IMR-90 (cell line): ENCODE results near the gene METTL5. TPM values are rescaled to one million over a fixed set of nuclear protein-coding genes. Genes with fewer than 3 reads are reported as not detected.

Experiments used
- ATAC-seq: fragments of 200-7000 bp; cut with Tn5 transposase; 2 replicates; pipeline ENCODE4 v1.9.1; 2020; ENCODE audit warnings: low read depth, mild to moderate bottlenecking, moderate library complexity
- BruUV-seq: library from RNA; stranded (reverse); fragments of 400-500 nt; replicated peaks from 2 replicates; lab custom pipeline; 2021; lab: Mats Ljungman, UMichigan
- CTCF ChIA-PET: fragments of 300-600 bp; formaldehyde crosslinking; extraction: SDS; loops from one replicate; lab custom pipeline; 2021; ENCODE audit warnings: antibody characterized with exemption; lab: Yijun Ruan, JAX
- POLR2A ChIA-PET: fragments of 300-600 bp; sonication (Branson Sonifier 250); formaldehyde crosslinking; loops from one replicate; lab custom pipeline; 2022; ENCODE audit warnings: antibody characterized with exemption; ENCODE audit not compliant: unreplicated experiment; lab: Charles Lee
- DNase-seq: peaks from one replicate; pipeline ENCODE4 v3.0.0; 2013
- H2AFZ ChIP-seq: replicated peaks from 2 replicates; pipeline ENCODE3; 2013; ENCODE audit warnings: low read length, mild to moderate bottlenecking; ENCODE audit not compliant: poor library complexity
- H2AK5ac ChIP-seq: 2 replicates; pipeline ENCODE4 v1.6.1; 2013; ENCODE audit warnings: low read depth, low read length, inconsistent platforms
- H2AK9ac ChIP-seq: replicated peaks from 2 replicates; pipeline ENCODE3; 2013; ENCODE audit warnings: mild to moderate bottlenecking, low read depth, low read length, moderate library complexity; ENCODE audit not compliant: poor library complexity
- H2BK120ac ChIP-seq: 2 replicates; pipeline ENCODE4 v1.6.1; 2013; ENCODE audit warnings: low read depth, low read length, inconsistent platforms
- H2BK15ac ChIP-seq: 3 replicates; pipeline ENCODE4 v1.6.1; 2013; ENCODE audit warnings: low read depth, low read length, inconsistent platforms
- H2BK20ac ChIP-seq: 2 replicates; pipeline ENCODE4 v1.6.1; 2013; ENCODE audit warnings: low read depth, mild to moderate bottlenecking, inconsistent platforms, low read length, moderate library complexity
- H2BK5ac ChIP-seq: 2 replicates; pipeline ENCODE4 v1.6.1; 2013; ENCODE audit warnings: mild to moderate bottlenecking, low read depth, low read length, inconsistent platforms; ENCODE audit not compliant: poor library complexity, severe bottlenecking
- H3K14ac ChIP-seq: replicated peaks from 2 replicates; pipeline ENCODE4 v1.6.1; 2013; ENCODE audit warnings: low read depth, low read length, inconsistent platforms
- H3K18ac ChIP-seq: 2 replicates; pipeline ENCODE4 v1.6.1; 2013; ENCODE audit warnings: low read depth, low read length, control low read depth
- H3K23ac ChIP-seq: 2 replicates; pipeline ENCODE4 v1.6.1; 2013; ENCODE audit warnings: low read depth, low read length, inconsistent platforms
- H3K27ac ChIP-seq: 2 replicates; pipeline ENCODE4 v1.5.1; 2013; ENCODE audit warnings: mild to moderate bottlenecking, control low read depth, low read length; ENCODE audit not compliant: insufficient read depth
- H3K27me3 ChIP-seq: 2 replicates; pipeline ENCODE4 v1.6.1; 2013; ENCODE audit warnings: low read length; ENCODE audit not compliant: control insufficient read depth, insufficient read depth
- H3K36me3 ChIP-seq: 2 replicates; pipeline ENCODE4 v1.6.1; 2013; ENCODE audit warnings: low read length, mixed read lengths; ENCODE audit not compliant: control insufficient read depth, insufficient read depth
- H3K4ac ChIP-seq: 2 replicates; pipeline ENCODE4 v1.6.1; 2013; ENCODE audit warnings: low read depth, low read length, inconsistent platforms
- H3K4me1 ChIP-seq: 2 replicates; pipeline ENCODE4 v1.6.1; 2013; ENCODE audit warnings: low read length, mixed read lengths; ENCODE audit not compliant: control insufficient read depth, insufficient read depth
- H3K4me2 ChIP-seq: 2 replicates; pipeline ENCODE4 v1.6.1; 2013; ENCODE audit warnings: low read depth, mild to moderate bottlenecking, control low read depth, low read length, moderate library complexity
- H3K4me3 ChIP-seq: 2 replicates; pipeline ENCODE4 v1.5.1; 2013; ENCODE audit warnings: low read depth, mild to moderate bottlenecking, control low read depth, low read length, moderate library complexity; ENCODE audit not compliant: insufficient read depth
- H3K56ac ChIP-seq: 2 replicates; pipeline ENCODE4 v1.6.1; 2013; ENCODE audit warnings: low read length, inconsistent platforms; ENCODE audit not compliant: insufficient read depth; ENCODE audit errors: extremely low read depth
- H3K79me1 ChIP-seq, 2 experiments: 2 replicates each; pipeline ENCODE4 v1.6.1; 2013; ENCODE audit warnings: low read length in 2 of 2, inconsistent platforms in 1 of 2, low read depth in 1 of 2
- H3K9ac ChIP-seq: 2 replicates; pipeline ENCODE4 v1.6.1; 2013; ENCODE audit warnings: low read depth, low read length, control low read depth
- H3K9me1 ChIP-seq: 2 replicates; pipeline ENCODE4 v1.6.1; 2013; ENCODE audit warnings: low read length, inconsistent platforms; ENCODE audit not compliant: insufficient read depth
- H3K9me3 ChIP-seq: 2 replicates; pipeline ENCODE4 v1.6.1; 2013; ENCODE audit warnings: low read length; ENCODE audit not compliant: control insufficient read depth, insufficient read depth
- H4K20me1 ChIP-seq: 2 replicates; pipeline ENCODE4 v1.6.1; 2013; ENCODE audit warnings: low read length, inconsistent platforms; ENCODE audit not compliant: insufficient read depth
- H4K5ac ChIP-seq: 2 replicates; pipeline ENCODE4 v1.6.1; 2013; ENCODE audit warnings: mild to moderate bottlenecking, low read depth, low read length, control low read depth
- H4K8ac ChIP-seq, 2 experiments: 2 replicates each; pipeline ENCODE4 v1.6.1; 2013; ENCODE audit warnings: low read depth in 2 of 2, low read length in 2 of 2, control low read depth in 1 of 2, inconsistent platforms in 1 of 2
- H4K91ac ChIP-seq: 2 replicates; pipeline ENCODE4 v1.6.1; 2013; ENCODE audit warnings: low read depth, low read length, inconsistent platforms; ENCODE audit not compliant: insufficient read depth
- BHLHE40 ChIP-seq: fragments of 150-350 bp; IDR thresholded peaks from 2 replicates; pipeline ENCODE4 v1.6.1; 2016; ENCODE audit warnings: mild to moderate bottlenecking, low read depth, low read length
- CEBPB ChIP-seq: IDR thresholded peaks from 2 replicates; pipeline ENCODE4 v1.6.1; 2012; ENCODE audit warnings: low read depth, low read length, improper control_type of control experiment
- CTCF ChIP-seq: conservative IDR thresholded peaks from 2 replicates; pipeline ENCODE4 v1.5.1; 2012; ENCODE audit warnings: mild to moderate bottlenecking, low read depth, low read length, improper control_type of control experiment
- NFE2L2 ChIP-seq: fragments of 150-350 bp; IDR thresholded peaks from 2 replicates; pipeline ENCODE4 v1.6.1; 2016; ENCODE audit warnings: low read depth, mild to moderate bottlenecking, low read length
- RCOR1 ChIP-seq: IDR thresholded peaks from 2 replicates; pipeline ENCODE4 v1.6.1; 2012; ENCODE audit warnings: mild to moderate bottlenecking, low read length, improper control_type of control experiment; ENCODE audit not compliant: insufficient replicate concordance
- RFX5 ChIP-seq: IDR thresholded peaks from 2 replicates; pipeline ENCODE4 v1.8.0; 2012; ENCODE audit warnings: low read depth, mild to moderate bottlenecking, low read length, moderate library complexity
- WGBS, 2 experiments: methylation state at CpG; one replicate each; pipeline versions ENCODE4 v1.1.5 to v1.1.7; 2013; ENCODE audit warnings: missing lambda C conversion rate in 2 of 2; ENCODE audit not compliant: insufficient read length in 1 of 2; ENCODE audit errors: extremely low coverage in 2 of 2; 5-methylcytosine and 5-hydroxymethylcytosine counted together
- dilution Hi-C: fragments of 300-500 bp; cut with HindIII; formaldehyde crosslinking; loops from one replicate; pipeline ENCODE4 v1.14.3; 2018; ENCODE audit warnings: low sequenced_read_pairs; ENCODE audit not compliant: unreplicated experiment
- in situ Hi-C: fragments of 300-500 bp; cut with MboI; formaldehyde crosslinking; loops from 3 replicates; pipeline ENCODE4 v1.14.3; 2019; ENCODE audit warnings: low sequenced_read_pairs, inconsistent platforms, mixed read lengths
- intact Hi-C: fragments of 100-400 bp; cut with micrococcal nuclease; formaldehyde crosslinking; loops from 2 replicates; pipeline ENCODE4 v1.10.0; 2022
- polyA plus RNA-seq, 3 experiments: library from polyadenylated mRNA; depleted of rRNA; stranded (reverse); fragments of >200 nt; gene quantifications; 2 replicates each; pipeline ENCODE4 v1.2.3, GENCODE V29; 2012; ENCODE audit warnings: low replicate concordance in 1 of 3
- total RNA-seq: library from RNA; depleted of rRNA; stranded (reverse); fragments of >200 nt; gene quantifications from 2 replicates; pipeline ENCODE4 v1.2.3, GENCODE V29; 2012
- TF ChIP-seq, protein P1 (sequence below): fragments of 150-350 bp; IDR thresholded peaks from 2 replicates; pipeline ENCODE4 v1.6.1; 2017; ENCODE audit warnings: mild to moderate bottlenecking, antibody characterized with exemption, low read length, low read depth

METTL5 gene
- total and polyA plus RNA-seq, 2 of the 4 experiments (the other 2 are of a cell fraction), result 38.3 to 49.8 TPM

DNA sequence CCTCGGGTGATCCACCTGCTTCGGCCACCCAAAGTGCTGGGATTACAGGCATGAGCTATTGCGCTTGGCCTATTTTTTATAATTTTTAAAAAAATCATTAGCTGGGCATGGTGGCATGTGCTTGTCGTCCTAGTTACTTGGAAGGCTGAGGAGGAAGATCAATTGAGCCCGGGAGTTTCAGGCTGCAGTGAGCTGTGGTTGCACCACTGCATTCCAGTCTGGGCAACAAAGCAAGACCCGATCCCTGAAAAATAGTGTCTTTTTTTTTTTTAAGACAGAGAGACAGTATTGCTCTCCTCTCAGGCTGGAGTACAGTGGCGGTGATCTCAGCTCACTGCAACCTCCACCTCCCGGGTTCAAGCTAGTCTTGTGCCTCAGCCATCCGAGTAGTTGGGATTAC, 21.2 kb downstream of the METTL5 start:
- Histone ChIP-seq H3K9ac (no peak overlapping the region), H3K4ac (no peak overlapping the region), H3K79me1 (peaks cover 2 to 32% of the 10 kb centered on the region in 2 experiments; a peak in 2 of 4 replicates), H3K4me1 (peaks cover 6% of the 10 kb centered on the region), H2BK5ac (no peak overlapping the region), H3K36me3 (peaks cover 24% of the 10 kb centered on the region), H4K8ac (no peak overlapping the region), H3K4me3 (no peak overlapping the region), H3K23ac (no peak overlapping the region), H3K27ac (no peak overlapping the region; the same call in 1 of the 2 replicates), H2BK120ac (no peak overlapping the region), H3K18ac (no peak overlapping the region), H2AK5ac (no peak overlapping the region), H3K4me2 (no peak overlapping the region), H2BK20ac (no peak overlapping the region), H2AK9ac (no peak overlapping the region), H4K20me1 (0 out of 2 replicates have a peak, but pooled peaks cover 1% of the 10 kb centered on the region), H3K9me1 (no peaks in the 10 kb centered on the region), H3K27me3 (no peaks in the 10 kb centered on the region), H3K14ac (no peak overlapping the region), H3K9me3 (no peaks in the 10 kb centered on the region), H4K5ac (no peak overlapping the region), H4K91ac (no peak overlapping the region), H2BK15ac (no peak overlapping the region), H3K56ac (no peak overlapping the region), H2AFZ (no peak overlapping the region)
- CTCF ChIA-PET, result no interaction called here
- ATAC-seq (no peak), DNase-seq (no peak)
- POLR2A ChIA-PET, result no interaction called here
- intact Hi-C loops (no loop called here), dilution Hi-C loops (no loop called here), in situ Hi-C loops (loop anchor here (25.0 kb wide), 1 partner anchor 1134 kb away; the partner anchor contains the start of gene GORASP2)
- no TSS peak for BruUV-seq
- TF ChIP-seq, protein P1, sequence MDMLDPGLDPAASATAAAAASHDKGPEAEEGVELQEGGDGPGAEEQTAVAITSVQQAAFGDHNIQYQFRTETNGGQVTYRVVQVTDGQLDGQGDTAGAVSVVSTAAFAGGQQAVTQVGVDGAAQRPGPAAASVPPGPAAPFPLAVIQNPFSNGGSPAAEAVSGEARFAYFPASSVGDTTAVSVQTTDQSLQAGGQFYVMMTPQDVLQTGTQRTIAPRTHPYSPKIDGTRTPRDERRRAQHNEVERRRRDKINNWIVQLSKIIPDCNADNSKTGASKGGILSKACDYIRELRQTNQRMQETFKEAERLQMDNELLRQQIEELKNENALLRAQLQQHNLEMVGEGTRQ, result no peak
- TF ChIP-seq NFE2L2 (no peak), RCOR1 (no peak), RFX5 (no peak), CEBPB (no peak), CTCF (no peak), BHLHE40 (no peak)
- 90% methylated on average over 2 of the region's 9 CpGs; no CpG with 5 or more reads in 1 of the 2 experiments for WGBS, 2 experiments
